HEK293T (cell line): ENCODE results near the gene CASZ1.

Experiments
- CTCF ChIA-PET: fragments of 350-600 bp; formaldehyde crosslinking; extraction: SDS; loops from one replicate; lab custom pipeline; 2021; ENCODE audit warnings: antibody characterized with exemption, inconsistent platforms; lab: Yijun Ruan, JAX
- POLR2A ChIA-PET: fragments of 350-600 bp; formaldehyde crosslinking; extraction: SDS; loops from one replicate; lab custom pipeline; 2020; ENCODE audit warnings: antibody characterized with exemption, inconsistent platforms; lab: Yijun Ruan, JAX
- DNase-seq: peaks from one replicate; pipeline ENCODE4 v3.0.0; 2012; ENCODE audit warnings: mixed read lengths; ENCODE audit errors: extremely low spot score
- ARNT ChIP-seq: fragments of 450-650 bp; IDR thresholded peaks from 2 replicates; pipeline ENCODE4 v1.6.1; 2017; ENCODE audit warnings: mild to moderate bottlenecking
- BHLHE40 ChIP-seq: fragments of 450-650 bp; IDR thresholded peaks from 2 replicates; pipeline ENCODE4 v1.6.1; 2016; ENCODE audit warnings: mild to moderate bottlenecking, moderate library complexity, borderline replicate concordance
- CTBP1 ChIP-seq: fragments of 450-650 bp; IDR thresholded peaks from 2 replicates; pipeline ENCODE4 v1.6.1; 2016; ENCODE audit warnings: borderline replicate concordance
- ELF4 ChIP-seq: fragments of 450-650 bp; IDR thresholded peaks from 2 replicates; pipeline ENCODE4 v1.6.1; 2017; ENCODE audit warnings: antibody characterized with exemption
- FOXA1 ChIP-seq: fragments of 450-650 bp; IDR thresholded peaks from 2 replicates; pipeline ENCODE4 v1.6.1; 2016; ENCODE audit warnings: mild to moderate bottlenecking
- FOXK2 ChIP-seq: fragments of 450-650 bp; IDR thresholded peaks from 2 replicates; pipeline ENCODE4 v1.6.1; 2016; ENCODE audit warnings: mild to moderate bottlenecking
- FOXM1 ChIP-seq: fragments of 450-650 bp; IDR thresholded peaks from 2 replicates; pipeline ENCODE4 v1.6.1; 2017; ENCODE audit warnings: mild to moderate bottlenecking, borderline replicate concordance
- HDGF ChIP-seq: fragments of 450-650 bp; IDR thresholded peaks from 2 replicates; pipeline ENCODE4 v1.6.1; 2017; ENCODE audit warnings: antibody characterized with exemption, borderline replicate concordance
- L3MBTL2 ChIP-seq: fragments of 450-650 bp; conservative IDR thresholded peaks from 2 replicates; pipeline ENCODE4 v1.6.1; 2016; ENCODE audit warnings: mild to moderate bottlenecking
- LEF1 ChIP-seq: fragments of 450-650 bp; IDR thresholded peaks from 2 replicates; pipeline ENCODE4 v1.6.1; 2017; ENCODE audit warnings: mild to moderate bottlenecking, borderline replicate concordance
- NFRKB ChIP-seq: fragments of 450-650 bp; IDR thresholded peaks from 2 replicates; pipeline ENCODE4 v1.6.1; 2016; ENCODE audit warnings: mild to moderate bottlenecking, moderate library complexity
- PKNOX1 ChIP-seq: fragments of 450-650 bp; IDR thresholded peaks from 2 replicates; pipeline ENCODE4 v1.6.1; 2016
- SP1 ChIP-seq: fragments of 450-650 bp; IDR thresholded peaks from 2 replicates; pipeline ENCODE4 v1.6.1; 2017
- SUZ12 ChIP-seq: fragments of 450-650 bp; IDR thresholded peaks from 2 replicates; pipeline ENCODE4 v1.6.1; 2016; ENCODE audit warnings: mild to moderate bottlenecking
- TARDBP ChIP-seq: fragments of 450-650 bp; IDR thresholded peaks from 2 replicates; pipeline ENCODE4 v1.6.1; 2016
- ZNF384 ChIP-seq: fragments of 450-650 bp; IDR thresholded peaks from 2 replicates; pipeline ENCODE4 v1.6.1; 2016

Gene CASZ1

GRCh38 chr1:10617931-10618885 is 178.2 kb downstream of the CASZ1 start:
- ChIA-PET POLR2A (interaction anchor here (0.6 kb wide), 1 partner anchor 688 kb away, joined by 3 read pairs; no protein-coding TSS in a partner anchor), CTCF (no interaction called here)
- TF ChIP-seq ZNF384 (no peak), HDGF (no peak), L3MBTL2 (no peak), FOXA1 (no peak), FOXM1 (no peak), SP1 (no peak), ARNT (no peak), PKNOX1 (no peak)
- DNase-seq: no peak

- DNase-seq: no peak
- CTCF ChIA-PET: no interaction called here
- no peak for TF ChIP-seq SP1
- TF ChIP-seq FOXM1: no peak
- no peak for TF ChIP-seq ZNF384
- TF ChIP-seq HDGF: no peak
- TF ChIP-seq BHLHE40: no peak
- TF ChIP-seq TARDBP: no peak
- no peak for TF ChIP-seq SUZ12
- TF ChIP-seq NFRKB: no peak
- no peak for TF ChIP-seq L3MBTL2
- TF ChIP-seq ARNT: no peak
- no peak for TF ChIP-seq CTBP1
- no peak for TF ChIP-seq FOXA1
- TF ChIP-seq FOXK2: no peak
- POLR2A ChIA-PET: no interaction called here
These were observed 179.1 kb downstream of the CASZ1 start for GRCh38 chr1:10617318-10617717.

- TF ChIP-seq CTBP1: no peak
- TF ChIP-seq FOXM1: no peak
- no peak for TF ChIP-seq PKNOX1
- TF ChIP-seq FOXA1: no peak
- TF ChIP-seq LEF1: no peak
- TF ChIP-seq L3MBTL2: no peak
- no peak for TF ChIP-seq FOXK2
- no peak for TF ChIP-seq NFRKB
- TF ChIP-seq TARDBP: no peak
- TF ChIP-seq ARNT: no peak
- TF ChIP-seq HDGF: no peak
- no peak for TF ChIP-seq SP1
- no peak for DNase-seq
- ChIA-PET POLR2A (no interaction called here), CTCF (no interaction called here)
These were observed 179.8 kb downstream of the CASZ1 start for GRCh38 chr1:10616696-10617095.

- CTCF ChIA-PET: no interaction called here
- no peak for TF ChIP-seq CTBP1
- no peak for TF ChIP-seq LEF1
- no peak for TF ChIP-seq FOXK2
- TF ChIP-seq NFRKB: no peak
- TF ChIP-seq ZNF384: no peak
- no peak for TF ChIP-seq SUZ12
- TF ChIP-seq FOXA1: no peak
- TF ChIP-seq ELF4: no peak
- TF ChIP-seq ARNT: no peak
These were observed 180.3 kb downstream of the CASZ1 start for GRCh38 chr1:10615932-10616671.

GRCh38 chr1:10615332-10615731 is 181.1 kb downstream of the CASZ1 start:
- no peak for DNase-seq
- POLR2A ChIA-PET: no interaction called here
- TF ChIP-seq PKNOX1: no peak
- no peak for TF ChIP-seq FOXA1
- TF ChIP-seq NFRKB: no peak
- no peak for TF ChIP-seq TARDBP
- TF ChIP-seq SUZ12: no peak
- TF ChIP-seq FOXK2: no peak
- TF ChIP-seq FOXM1: no peak
- TF ChIP-seq ZNF384: no peak
- no peak for TF ChIP-seq LEF1
- TF ChIP-seq L3MBTL2: no peak
- TF ChIP-seq ARNT: no peak
- no peak for TF ChIP-seq BHLHE40
- no peak for TF ChIP-seq ELF4
- TF ChIP-seq CTBP1: no peak
- TF ChIP-seq HDGF: no peak
- TF ChIP-seq SP1: no peak
- CTCF ChIA-PET: no interaction called here

More at GRCh38 chr1:10615932-10616671, 180.3 kb downstream of the CASZ1 start:
- POLR2A ChIA-PET: no interaction called here
- DNase-seq: no peak
